ENCODE measurements around the gene CYP1B1.
"Not testable (repeated sequence)": the region's sequence is repeated elsewhere in the genome, so short reads cannot be mapped to it uniquely, and the experiment has no call there.

Gene CYP1B1

GRCh38 chr2:38075507-38076151 is at the start of gene CYP1B1:
Gene CYP1B1, minus strand, starts transcription at chr2:38076151. Its CDS starts 763 bp downstream, at chr2:38075388.
- no peak for DNase-seq (ENCODE audit: low spot score)

- no peak for DNase-seq (ENCODE audit: low spot score)
Observed at GRCh38 chr2:38125007-38125406, 49.1 kb upstream of the CYP1B1 start.

GRCh38 chr2:38123911-38124310 is 48.0 kb upstream of the CYP1B1 start:
- DNase-seq (ENCODE audit: low spot score), result no peak

- DNase-seq (ENCODE audit: low spot score), result no peak
Observed at GRCh38 chr2:38122344-38122743, 46.4 kb upstream of the CYP1B1 start.

- DNase-seq (ENCODE audit: low spot score), result no peak
Observed at GRCh38 chr2:38121481-38121880, 45.5 kb upstream of the CYP1B1 start.

- peak; percentile 45 for DNase-seq (ENCODE audit: low spot score)
Observed at GRCh38 chr2:38120829-38121228, 44.9 kb upstream of the CYP1B1 start.

GRCh38 chr2:38120264-38120592 is 44.3 kb upstream of the CYP1B1 start:
- no peak for DNase-seq (ENCODE audit: low spot score)

- DNase-seq (ENCODE audit: low spot score), result no peak
Observed at GRCh38 chr2:38116762-38117161, 40.8 kb upstream of the CYP1B1 start.

- DNase-seq (ENCODE audit: low spot score), result peak; percentile 81
Observed at GRCh38 chr2:38115216-38116032, 39.5 kb upstream of the CYP1B1 start.

GRCh38 chr2:38113981-38114708 is 38.2 kb upstream of the CYP1B1 start:
- DNase-seq (ENCODE audit: low spot score), result no peak

- DNase-seq (ENCODE audit: low spot score), result no peak
Observed at GRCh38 chr2:38113051-38113450, 37.1 kb upstream of the CYP1B1 start.

- not testable (repeated sequence) for DNase-seq (ENCODE audit: low spot score)
Observed at GRCh38 chr2:38111350-38111749, 35.4 kb upstream of the CYP1B1 start.

GRCh38 chr2:38109732-38110181 is 33.8 kb upstream of the CYP1B1 start:
- DNase-seq (ENCODE audit: low spot score), result peak; percentile 88

GRCh38 chr2:38108907-38109731 is 33.2 kb upstream of the CYP1B1 start:
- DNase-seq (ENCODE audit: low spot score), result no peak

GRCh38 chr2:38107738-38108410 is 31.9 kb upstream of the CYP1B1 start:
- DNase-seq (ENCODE audit: low spot score), result no peak

GRCh38 chr2:38106405-38107094 is 30.6 kb upstream of the CYP1B1 start:
- DNase-seq (ENCODE audit: low spot score), result peak; percentile 76

- no peak for DNase-seq (ENCODE audit: low spot score)
Observed at GRCh38 chr2:38105922-38106321, 30.0 kb upstream of the CYP1B1 start.

GRCh38 chr2:38104598-38104997 is 28.6 kb upstream of the CYP1B1 start:
- DNase-seq (ENCODE audit: low spot score), result no peak

GRCh38 chr2:38100328-38100727 is 24.4 kb upstream of the CYP1B1 start:
- DNase-seq (ENCODE audit: low spot score), result no peak

GRCh38 chr2:38099099-38100028 is 23.4 kb upstream of the CYP1B1 start:
- no peak for DNase-seq (ENCODE audit: low spot score)
